HS-27A (cell line): ENCODE measurements around the gene CKAP2L.

Source experiments
- DNase-seq: peaks from one replicate; pipeline ENCODE4 v3.0.0-alpha.2; 2012; ENCODE audit warnings: low read depth, missing footprints

Gene CKAP2L

DNA sequence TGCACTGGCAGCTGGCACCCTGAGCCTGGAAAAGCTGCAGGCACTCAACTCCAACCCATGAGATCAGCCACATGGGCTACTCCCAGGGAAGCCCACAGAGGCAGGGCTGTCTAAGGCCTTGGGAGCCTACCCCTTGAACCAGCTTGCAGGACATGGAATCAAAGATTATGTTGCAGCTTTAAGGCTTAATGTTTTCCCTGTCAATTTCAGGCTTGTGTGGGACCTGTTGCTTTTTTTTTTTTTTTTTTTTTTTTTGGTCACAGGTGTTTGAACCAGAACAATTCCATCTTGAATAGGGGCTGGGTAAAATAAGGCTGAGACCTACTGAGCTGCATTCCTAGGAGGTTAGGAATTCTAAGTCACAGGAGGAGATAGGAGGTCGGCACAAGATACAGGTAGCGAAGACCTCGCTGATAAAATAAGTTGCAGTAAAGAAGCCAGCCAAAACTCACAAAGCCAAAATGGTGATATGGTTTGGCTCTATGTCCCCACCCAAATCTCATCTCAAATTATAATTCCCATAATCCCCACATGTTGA is 27.4 kb upstream of the CKAP2L start:
- no peak for DNase-seq

DNA sequence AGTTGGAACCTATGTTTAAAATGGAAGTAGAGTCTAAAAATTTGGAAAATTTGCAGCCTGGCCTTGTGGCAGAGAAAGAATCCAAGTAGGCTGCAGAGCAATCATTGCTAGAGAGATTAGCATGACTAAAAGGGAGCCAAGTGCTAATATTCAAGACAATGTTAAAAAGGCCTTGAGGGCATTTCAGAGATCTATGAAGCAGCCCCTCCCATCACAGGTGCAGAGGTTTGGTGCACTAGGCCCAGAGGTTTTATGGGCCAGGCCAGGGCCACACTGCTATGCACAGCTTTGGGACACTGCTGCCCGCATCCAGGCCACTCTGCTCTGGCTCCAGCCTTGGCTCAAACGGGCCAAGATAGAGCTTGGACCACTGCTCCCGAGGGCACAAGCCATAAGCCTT is 26.6 kb upstream of the CKAP2L start:
- DNase-seq: no peak

DNA sequence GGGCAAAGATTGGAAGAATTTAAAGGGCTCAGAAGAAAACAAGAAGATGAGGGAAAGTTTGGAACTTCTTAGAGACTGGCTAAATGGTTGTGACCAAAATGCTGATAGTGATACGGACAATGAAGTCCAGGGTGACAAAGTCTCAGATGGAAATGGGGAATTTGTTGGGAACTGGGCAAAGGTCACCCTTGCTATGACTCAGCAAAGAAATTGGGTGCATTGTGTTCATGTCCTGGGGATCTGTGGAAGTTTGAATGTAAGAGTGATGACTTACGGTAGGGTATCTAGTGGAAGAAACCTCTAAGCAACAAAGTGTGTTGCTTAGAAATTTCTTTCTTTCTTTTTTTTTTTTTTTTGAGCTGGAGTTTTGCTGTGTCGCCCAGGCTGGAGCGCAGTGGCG is 25.9 kb upstream of the CKAP2L start:
- no peak for DNase-seq

DNA sequence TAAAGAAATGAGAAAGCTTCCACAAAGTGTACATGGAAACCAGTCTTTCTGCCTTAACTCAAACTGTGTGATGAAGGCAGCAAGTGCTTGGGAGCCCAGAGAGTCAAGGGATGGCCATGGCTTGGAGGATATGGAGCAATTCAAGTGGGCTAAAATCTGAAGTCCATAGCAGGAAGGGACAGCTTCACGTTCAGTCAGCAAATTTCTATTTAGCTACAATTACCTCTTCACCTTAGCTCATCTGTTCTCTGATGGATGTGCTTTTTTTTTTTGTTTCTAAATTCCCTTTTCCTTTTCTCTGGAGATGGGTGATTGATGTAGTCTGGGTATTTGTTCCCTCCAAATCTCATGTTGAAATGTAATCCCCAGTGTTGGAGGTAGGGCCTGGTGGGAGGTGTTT is 24.8 kb upstream of the CKAP2L start:
- DNase-seq: no peak

DNA sequence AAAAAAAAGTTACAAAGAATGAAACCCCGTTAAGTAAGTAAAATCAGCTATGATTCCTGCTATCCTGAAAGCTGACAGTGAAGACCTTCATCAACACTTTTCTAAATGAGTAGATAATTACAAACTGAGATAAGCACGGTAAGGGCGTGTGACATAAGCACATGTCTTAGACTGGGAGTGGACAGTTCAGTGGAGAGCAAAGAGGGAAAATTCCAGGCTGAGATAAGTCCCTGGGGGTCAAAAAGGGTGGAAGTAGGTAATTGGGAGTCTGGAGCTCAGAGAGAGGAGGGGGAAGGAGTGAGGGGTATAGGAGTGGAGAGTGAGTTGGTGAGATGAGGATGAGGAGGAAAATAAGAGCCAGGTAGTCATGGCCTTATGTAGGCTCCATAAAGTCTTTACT is 24.2 kb upstream of the CKAP2L start:
- DNase-seq: no peak

DNA sequence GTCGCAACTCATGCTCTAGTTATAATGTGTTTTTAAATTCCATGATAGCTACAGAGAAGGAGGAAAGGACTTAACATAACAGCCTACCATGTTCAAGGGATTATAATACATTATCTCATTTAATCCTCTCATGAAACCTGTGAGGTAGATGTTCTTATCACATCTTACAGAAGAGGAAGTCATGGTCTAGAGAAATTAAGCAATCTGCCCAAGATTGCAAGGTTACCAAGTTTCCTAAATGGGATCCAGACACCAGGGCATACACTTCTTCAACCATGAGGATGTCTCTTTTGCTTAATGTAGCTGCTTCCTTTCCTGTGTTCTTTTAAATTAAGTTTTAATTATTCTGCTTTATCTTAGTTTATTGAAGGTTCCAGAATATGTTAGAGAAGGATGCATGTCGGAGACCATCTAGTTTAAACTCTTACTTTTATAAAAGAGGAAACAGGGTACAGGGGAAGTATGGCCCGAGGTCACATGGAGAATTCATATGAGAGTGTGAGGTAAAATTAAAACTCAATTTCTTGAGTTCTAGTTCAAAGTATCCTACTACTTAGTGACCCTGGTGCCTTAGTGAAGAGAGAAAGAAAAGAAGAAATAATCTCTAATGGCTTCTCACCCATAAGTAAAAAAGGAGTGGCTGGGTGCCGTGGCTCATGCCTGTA is 23.5 kb upstream of the CKAP2L start:
- DNase-seq: no peak

DNA sequence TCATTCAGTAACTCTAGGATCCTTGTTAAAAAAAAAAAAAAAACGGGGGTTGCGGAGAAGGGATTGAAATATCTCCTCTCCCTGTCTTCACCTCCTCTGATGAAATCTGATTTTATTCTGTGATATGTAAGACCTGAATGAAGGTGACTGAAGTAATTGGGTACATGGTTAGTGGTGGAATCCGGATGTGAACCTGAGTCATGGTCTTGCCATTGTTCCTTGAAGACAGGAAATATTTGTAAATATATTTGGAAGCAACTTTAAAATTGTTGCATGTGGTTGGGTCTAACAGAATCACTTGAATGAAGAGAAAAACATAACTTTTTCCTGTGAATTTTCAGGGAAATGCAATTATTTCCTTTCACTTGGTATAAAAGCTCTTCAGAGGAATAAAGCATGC is 22.9 kb upstream of the CKAP2L start:
- no peak for DNase-seq

DNA sequence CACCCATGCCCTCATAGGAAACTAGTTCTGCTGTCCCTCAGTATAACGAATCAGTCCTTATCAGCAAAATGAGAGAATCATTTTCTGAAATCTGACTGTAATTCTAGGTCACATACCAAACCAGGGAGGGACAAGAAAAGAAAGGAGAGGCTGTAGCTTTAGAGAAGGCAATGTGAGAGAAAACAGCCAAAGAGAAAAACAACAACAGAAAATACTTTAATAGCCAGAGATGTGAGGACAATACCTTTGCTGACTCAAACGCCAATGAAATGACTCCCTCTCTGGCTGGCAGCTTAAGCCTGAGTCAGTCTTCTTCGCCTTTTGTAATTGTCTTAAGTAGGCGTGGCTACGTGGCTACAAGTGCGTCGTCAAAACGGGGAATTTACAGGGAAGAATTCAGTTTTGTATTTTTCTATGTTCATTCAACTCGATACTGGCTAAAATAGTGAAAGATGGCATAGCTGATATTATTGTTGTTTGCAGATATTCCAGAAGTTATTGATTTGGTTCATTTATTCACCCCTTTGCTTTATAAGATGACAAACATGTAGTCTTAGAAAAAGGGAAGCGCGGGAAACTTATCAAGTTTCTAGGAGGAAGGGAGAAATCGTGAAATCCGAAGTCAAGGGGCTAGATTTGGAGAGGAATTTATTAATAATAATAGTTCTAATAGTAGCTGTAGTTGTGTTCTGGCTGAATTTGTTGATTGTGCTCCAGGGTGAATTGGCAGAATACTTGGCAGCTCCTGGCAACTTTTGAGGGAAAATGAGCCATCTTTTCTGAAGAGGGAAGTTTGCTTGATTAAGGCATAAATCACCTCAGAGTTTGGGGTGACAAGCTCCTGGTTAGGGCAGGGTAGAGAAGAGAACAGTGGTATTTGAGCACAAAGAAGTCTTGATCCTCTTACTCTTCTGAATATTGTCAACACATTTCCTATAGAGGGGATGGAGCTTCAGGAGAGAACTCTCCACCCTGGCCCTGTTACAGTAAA is 20.1 kb upstream of the CKAP2L start, which contains the start of gene IL1A:
TSS of gene IL1A (minus strand) at position 295 of the 991 bp plus-strand sequence. CDS start 723 bp downstream, outside the sequence.
- no peak for DNase-seq

DNA sequence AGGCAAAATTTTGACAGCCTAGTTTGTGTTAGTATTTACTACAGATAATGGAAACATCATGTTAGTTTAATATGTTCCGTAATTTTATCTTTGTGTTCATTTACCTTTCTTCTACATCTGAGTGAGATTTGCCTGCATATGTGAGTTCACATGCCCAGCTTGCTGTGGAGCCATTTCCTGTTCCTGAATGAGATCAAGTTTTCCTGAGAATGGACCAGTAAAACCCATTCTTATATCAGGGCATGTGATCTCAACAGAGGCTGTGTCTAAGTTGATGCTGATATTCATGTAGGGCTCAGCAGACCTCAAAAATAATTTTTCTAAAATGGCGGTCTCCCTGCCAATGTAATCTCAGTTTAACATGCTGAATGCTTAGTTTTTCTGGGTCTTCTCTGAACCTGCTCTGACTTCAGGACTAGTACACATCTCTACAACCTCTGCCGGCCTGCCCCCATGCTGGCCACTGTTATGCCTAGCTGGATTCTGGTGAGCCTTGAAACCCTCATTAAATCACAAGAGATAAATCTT is 18.8 kb upstream of the CKAP2L start:
- DNase-seq: no peak

DNA sequence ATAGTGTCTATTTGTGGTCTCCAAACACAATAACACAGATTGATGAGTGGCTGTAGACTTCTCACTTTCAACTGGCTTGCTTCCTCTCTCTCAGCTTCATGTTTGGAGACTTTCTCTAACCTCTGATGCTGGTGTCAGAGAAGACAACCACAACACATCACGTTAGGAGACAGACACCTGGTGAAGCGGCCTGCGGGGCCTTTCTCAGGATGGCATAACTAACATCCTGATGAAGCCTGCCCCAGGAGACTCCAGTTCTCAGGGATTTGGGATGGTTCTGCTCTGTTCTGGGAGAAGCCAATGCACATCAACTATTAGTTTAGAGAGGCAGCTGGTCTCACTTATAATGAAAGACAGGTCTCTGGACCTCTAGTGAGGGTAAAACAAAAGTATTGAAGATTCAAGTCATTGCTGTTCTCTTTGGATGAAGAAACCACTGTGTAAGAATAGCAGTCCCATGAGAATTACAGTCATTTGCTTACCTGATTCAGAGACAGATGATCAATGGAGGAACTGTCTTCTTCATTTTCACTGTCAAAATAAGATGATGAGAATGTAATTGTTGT is 17.9 kb upstream of the CKAP2L start:
- no peak for DNase-seq

DNA sequence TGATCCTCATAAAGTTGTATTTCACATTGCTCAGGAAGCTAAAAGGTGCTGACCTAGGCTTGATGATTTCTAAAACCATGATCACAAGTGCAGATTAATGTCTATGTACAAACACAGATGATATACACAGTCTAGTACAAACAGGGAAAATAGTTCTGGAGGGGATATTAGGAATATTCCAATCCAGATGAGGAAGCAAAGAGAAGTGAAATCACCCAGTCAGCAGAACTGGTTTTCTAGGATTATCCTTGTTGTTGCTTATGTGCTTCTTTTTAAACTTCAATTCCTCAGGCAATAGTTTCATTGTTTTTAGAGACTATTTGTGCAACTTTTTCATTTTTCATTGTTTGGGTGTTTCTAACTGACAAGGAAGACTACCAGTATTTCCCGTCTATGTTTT is 15.2 kb upstream of the CKAP2L start:
- no peak for DNase-seq

DNA sequence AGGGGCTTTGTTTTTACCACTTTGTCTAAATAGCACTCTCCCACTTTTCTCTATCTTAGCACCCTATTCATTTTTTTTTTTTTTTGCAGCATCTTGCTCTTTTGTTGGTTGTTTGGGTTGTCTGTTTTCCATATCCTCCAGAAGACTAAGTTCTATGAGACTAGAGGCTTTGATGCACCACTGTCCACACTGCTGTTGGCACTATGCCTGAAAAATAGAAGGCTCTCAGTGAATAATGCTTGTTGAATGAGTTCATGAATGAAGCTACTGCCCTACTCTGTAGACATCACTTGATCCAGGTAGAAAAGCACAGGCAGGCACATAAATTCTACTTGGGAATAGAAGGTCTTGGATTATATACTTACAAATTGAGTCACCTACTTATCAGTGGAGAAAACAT is 12.6 kb upstream of the CKAP2L start:
- DNase-seq: no peak

DNA sequence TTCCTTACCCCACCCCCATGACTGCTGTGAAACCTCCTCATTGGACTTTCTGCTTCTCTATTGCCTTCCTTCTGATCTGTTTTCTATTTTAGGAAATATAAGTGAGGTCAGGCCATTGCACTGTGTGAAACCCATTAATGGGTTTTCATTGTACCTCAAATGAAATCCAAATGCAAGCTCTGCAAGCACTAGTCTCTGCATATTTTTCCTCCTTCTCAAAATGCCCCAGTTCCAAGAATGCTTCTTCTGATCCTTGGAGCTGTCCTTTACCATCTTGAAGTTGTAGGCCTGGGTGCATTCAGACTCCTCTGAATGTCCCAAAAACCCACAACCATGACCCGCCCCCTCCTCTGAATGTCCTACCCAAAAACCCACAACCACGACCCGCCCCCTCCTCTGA is 11.7 kb upstream of the CKAP2L start:
- no peak for DNase-seq

DNA sequence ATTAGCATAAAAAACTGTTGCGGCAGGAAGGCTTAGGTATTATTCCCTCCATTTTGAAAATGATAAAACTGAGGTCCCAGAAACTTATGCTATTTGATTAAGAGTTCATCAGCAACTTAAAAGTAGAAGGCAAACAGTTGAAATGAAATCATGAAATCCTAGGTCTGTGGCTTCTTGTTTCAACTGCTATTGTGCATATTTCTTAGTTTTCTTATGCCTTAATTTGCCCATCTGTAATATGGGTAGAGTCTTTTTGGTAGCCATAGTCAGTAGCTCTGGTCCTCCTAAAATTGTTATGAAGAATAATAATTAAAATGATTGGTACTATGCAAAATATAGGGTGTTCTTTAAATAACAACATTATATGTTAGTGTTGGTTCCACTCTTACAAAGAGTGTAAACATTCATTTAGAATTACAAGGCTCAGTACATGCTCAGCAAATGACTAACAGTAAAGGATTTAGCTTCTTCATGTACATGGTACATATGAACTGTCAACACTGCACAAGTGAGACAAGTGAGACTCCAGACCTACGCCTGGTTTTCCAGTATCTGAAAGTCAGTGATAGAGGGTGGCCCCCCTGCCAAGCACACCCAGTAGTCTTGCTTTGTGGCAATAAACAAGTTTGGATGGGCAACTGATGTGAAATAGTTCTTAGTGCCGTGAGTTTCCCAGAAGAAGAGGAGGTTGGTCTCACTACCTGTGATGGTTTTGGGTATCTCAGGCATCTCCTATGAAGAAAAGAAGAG is 10.3 kb upstream of the CKAP2L start:
- no peak for DNase-seq

DNA sequence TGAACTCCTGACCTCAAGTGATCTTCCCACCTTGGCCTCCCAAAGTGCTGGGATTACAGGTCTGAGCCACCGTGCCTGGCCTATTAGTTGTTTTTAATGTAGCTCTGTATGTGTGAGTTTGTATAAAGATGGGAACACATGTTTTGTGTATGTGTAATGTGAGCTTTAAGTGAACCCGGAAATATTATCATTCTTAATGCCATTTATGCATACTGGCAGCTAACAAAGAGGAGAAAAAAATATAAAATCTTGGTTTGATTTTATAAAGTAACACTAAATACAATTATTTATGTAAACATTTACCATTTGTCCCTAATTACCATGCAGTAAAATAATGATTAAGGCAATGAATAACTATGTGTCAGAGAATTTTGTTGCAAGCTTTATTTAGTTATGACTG is 9.1 kb upstream of the CKAP2L start:
- no peak for DNase-seq

DNA sequence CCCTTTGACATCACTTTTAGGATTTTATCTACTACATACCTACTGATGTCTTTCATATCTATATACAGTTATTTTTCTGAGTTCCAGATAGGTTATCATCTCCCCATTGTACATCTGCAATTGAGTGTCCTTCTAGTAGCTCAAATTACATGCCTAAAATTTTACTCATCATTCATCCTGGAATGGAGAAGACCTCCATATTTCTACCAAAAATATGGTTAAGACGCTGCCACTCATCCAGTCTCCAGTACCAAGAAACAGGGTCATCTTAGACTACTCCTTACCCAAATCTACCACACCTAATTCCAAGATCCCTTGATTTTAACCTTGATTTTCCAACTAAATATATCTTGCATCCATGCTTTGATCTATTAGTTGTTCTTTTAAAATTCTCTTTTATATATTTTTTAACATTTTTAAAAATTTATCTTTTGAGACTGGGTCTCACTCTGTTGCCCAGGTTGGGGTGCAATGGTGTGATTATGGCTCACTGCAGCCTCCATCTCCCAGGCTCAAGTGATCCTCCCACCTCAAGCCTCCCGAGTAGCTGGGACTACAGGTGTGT is 8.6 kb upstream of the CKAP2L start:
- no peak for DNase-seq

DNA sequence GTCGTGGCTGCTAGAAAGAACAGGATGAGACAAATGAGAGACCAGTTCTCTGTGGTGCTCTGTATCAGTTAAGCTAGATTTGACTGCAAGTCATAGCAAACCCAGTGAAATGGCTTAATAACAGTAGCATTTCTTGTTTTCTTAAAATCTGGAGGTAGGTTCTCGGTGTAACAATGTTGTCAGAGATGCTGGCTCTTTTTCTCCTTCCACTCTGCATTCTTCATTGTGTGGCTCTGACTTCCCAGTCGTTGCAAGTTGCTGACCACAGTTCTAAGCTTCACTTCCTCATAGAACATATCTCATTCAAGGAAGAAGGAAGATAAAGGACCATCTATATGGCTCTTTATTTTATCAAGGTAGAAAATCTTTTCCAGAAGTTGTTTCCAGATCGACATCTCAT is 7.9 kb upstream of the CKAP2L start:
- no peak for DNase-seq

DNA sequence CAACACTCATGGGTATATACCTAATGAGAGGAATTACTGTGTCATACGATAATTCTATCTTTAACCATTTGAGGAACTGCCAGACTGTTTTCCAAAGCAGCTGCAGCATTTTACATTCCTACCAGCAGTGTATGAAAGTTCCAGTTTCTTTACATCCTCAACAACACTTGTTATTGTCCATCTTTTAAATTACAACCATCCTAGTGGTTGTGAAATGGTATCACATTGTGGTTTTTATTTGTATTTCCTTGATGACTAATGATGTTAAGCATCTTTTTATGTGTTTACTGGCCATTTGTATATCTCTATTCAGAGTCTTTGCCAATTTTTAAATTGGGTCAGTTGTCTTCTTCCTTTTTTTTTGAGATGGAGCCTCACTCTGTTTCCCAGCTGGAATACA is 4.0 kb upstream of the CKAP2L start:
- no peak for DNase-seq

DNA sequence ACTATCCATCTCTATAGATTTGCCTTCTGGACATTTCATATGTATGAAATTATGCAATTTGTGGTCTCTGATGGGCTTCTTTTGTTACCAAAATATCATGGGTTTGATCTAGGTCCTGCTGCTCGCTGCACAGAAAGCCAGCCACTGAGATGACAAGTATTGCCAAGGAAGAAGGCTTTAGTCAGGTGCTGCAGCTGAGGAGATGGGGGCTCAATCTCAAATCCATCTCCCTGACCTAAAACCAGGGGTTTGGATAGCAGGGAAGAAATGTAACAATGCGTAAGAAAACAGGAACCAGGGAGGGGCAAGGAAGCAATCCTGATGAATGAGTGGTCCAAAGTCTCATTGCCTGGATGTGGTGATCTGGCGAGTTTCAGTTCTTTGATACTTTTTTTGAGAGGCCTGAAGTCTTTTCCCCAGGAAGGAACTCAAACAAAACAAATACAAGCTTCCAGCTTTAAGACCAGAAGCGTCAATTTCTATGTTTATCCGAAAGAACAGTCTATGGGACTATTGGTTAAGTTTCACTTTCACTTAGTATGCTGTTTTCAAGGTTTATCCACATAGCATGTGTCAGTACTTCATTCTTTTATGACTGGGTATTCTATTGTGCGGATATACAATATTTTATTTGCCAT is 3.4 kb upstream of the CKAP2L start:
- no peak for DNase-seq

DNA sequence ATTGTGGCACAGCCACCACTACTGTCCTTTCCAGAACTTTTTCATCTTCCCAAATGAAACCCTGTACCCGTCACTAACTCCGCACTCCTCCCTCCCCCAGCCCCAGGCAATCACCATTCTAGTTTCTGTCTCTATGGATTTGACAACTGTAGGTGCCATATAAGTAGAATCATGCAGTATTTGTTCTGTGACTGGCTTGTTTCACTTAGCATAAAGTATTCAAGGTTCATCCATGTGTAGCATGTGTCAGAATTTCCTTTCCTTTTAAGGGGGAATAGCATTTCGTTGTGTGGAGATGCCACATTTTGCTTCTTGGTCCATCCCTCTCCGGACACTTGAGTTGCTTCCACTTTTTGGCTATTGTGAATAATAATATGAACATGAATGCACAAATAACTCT is 842 bp upstream of the CKAP2L start:
- DNase-seq: no peak

DNA sequence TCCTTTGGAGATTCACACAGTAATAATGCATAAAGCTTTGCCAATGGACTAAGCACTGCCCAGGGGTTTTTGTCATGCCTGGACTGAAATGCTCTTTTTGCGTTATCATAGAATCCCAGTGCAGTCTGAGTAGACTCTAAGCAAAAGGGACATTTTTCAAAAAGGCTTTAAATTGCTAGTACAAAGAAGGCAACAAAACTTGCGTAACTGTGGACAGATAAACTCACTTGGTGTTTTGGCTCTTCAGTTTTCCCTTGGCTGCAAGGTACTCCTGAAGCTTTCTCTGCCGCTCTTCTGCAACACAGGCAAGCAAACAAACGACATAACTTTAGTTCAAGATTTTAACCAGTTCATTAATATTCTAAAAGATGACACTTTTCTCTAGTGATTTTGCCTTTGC is 2.1 kb downstream of the CKAP2L start:
- no peak for DNase-seq
